Right ventricle myocardium inferior (tissue), 1 donor: ENCODE measurements around the gene FAM181A. TPM values are rescaled to one million over a fixed set of nuclear protein-coding genes. Genes with fewer than 3 reads are reported as not detected.
A peak's percentile ranks its signal among the peaks of the same experiment; 100 is the strongest.

Experiments used
- ATAC-seq: fragments of 200-7000 bp; cut with Tn5 transposase; one replicate; pipeline ENCODE4 v1.9.1; 2020; ENCODE audit warnings: mild to moderate bottlenecking, moderate library complexity
- DNase-seq: peaks from one replicate; pipeline ENCODE4 v3.0.0; 2021; ENCODE audit errors: missing footprints
- intact Hi-C: fragments of 100-400 bp; cut with DNase I; formaldehyde crosslinking; loops from one replicate; pipeline ENCODE4 v1.11.0; 2022
- long read RNA-seq: library from polyadenylated mRNA; unstranded; transcript quantifications from one replicate; pipeline ENCODE4 v2.0.0, GENCODE V29; 2021
- total RNA-seq: library from RNA; stranded (reverse); fragmentation: NEBNext Ultra II Directional; extraction: Animal tissue kit (Norgen Biotek cat#: 25700); gene quantifications from one replicate; pipeline ENCODE4 v1.2.1, GENCODE V29; 2021
- donor health status: DM: no; HTN: yes; CAD: no; lungs with severe emphysema.

The FAM181A gene
- not detected for total RNA-seq
- long read RNA-seq: 0 reads

DNA sequence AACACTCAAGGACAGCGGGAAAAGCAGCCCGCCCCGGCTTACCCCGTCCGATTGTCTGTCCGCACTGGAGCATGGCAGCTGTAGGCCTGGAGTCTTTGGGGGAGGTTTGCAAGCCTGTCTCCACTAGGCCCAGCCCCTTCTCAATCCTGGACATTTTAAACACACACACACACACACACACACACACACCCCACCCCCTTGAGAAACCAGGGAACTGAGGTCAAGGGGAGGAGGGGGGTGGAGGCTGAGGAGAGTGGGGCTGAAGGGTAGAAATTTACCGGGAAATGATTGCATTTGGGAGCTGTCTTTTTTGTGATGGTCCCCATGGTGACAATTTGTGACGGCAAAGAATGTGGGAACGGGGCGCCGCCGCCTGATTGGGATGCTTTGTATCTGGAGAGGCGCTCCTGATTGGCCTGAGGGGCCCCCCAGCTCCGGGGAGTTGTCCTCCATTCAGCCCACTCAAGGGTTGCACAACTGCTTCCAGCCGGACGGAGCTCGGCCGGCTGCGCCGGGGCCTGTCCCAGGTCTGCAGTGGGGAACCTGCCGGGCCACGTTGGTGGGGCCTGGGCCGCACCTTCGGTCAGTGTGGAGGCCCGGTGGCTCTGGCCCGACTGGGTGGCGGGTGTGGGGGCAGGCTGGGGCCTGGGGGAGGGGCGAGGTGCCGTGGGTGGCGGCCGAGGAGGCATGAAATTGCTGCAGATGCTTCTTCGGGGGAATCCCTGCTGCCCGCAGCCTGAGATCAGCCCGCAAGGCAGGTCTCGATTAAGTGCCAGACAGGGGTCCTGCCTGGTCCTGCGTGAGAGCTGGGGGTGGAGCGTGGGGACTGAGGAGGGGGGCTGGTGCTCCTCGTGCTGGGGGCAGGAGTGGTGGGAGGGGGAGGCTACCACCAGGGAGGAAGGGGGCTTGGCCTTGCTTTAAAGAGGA lies at the start of gene FAM181A:
Gene FAM181A (plus strand): TSS at position 472 of the 927 bp plus-strand sequence. CDS start 942 bp downstream, outside the sequence.
- DNase-seq (no peak), ATAC-seq (no peak)
- intact Hi-C loops: no loop called here

DNA sequence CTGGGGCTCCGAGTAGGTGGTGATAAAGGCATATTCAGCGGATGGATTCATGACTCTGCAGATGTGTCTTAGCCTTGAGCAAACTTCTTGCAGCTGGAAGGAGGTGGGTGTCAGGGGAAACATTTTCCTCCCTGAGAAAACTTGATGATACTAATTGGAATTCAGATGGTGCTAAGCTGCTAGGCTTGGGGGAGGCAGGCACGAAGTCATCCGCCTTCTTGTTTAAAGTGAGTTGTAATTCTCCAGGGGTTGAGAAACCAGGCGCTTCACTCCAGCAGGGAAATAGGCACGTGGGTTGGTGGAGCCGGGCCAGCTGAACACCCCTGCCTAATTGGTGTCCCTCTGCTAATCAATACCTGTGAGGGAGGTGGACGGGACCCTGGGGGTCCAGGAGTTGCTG lies 48.9 kb upstream of the FAM181A start:
- intact Hi-C loops: no loop called here
- ATAC-seq: no peak
- DNase-seq: no peak

DNA sequence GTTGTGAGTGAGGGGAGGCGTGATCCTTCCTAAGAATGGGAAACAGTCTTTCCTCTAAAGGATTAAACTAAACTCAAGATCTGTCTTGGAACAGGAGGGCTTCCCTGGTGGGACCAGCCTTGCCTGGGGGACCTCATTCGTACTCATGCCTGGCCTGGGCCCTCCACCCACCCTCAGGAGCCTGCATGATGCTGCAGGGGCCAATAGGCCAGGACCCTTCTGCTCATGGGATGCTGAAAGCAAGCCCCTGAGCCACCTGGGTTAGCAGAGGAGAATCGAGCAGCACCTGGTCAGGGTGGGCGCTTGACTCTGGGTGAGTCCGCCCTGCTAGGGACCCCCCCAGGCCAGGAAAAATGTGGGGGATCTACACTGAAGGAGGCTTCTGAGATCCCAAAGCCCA lies 48.3 kb upstream of the FAM181A start:
- ATAC-seq (no peak), DNase-seq (no peak)
- intact Hi-C loops: no loop called here

DNA sequence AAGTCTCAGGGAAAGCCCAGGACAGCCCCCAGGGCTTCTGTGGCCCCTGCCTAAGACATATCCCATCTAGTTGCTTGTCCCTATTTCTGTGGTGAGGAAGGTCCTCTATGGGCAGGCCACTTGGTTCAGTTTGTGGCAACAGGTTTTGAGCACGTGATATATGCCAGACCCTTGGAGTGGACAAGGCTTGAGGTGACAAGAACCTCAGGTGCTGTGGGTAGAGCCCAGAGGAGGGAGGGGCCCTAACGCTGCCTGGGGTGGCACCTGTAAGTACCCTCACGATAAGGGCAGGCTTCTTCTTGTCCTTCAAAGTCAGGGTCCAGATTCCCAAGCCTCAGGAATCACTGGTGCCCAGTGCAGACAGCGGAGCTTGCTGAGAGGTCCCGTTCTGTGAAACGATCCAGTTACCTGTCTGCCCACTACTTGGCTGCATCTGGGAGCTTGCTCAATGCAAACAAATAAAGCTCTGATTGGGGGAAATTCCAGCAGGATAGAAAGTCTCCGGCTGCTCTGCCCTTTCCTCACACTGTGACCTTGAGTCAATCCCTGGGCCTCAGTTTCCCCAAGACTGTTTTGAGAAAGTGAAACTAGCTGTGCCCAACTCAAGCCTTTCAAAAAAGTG lies 47.7 kb upstream of the FAM181A start:
- DNase-seq (no peak), ATAC-seq (no peak)
- intact Hi-C loops: no loop called here

DNA sequence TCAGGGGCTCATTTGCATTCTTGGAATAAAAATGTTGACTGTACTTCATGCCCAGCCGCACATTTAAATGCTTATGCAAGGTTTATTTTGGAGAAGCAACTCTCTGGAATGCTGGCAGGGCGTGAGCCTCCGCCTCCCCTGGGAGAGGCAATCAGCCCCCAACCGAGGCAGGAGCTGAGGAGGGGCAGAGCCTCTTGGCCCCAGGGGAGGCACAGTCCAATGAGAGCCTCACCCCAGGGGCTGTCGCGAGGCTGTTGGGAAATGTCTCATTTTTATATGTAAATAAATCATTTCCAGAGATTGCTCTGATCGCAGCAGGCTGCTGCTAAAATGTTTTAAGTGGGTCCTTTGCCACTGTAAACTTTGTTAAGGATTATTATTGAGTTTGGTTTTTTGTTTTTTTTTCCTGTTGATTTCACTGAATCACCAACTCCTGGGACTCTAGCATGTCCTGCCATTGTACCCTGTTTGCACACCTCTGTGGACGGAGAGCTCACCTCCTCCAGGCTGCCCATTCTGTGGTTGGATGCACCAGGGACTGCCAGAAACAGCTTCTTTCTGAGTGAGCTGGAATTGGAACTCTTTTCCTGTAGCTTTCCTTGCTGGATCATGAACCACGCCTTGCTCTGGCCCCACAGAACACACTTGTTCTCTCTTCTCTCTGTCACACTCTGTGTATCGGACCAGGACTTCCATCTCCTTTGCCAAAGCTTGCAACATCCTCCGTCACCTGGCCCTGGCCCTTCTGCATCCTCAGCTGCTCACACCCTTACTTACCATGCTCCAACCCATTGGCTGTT lies 46.9 kb upstream of the FAM181A start:
- no peak for DNase-seq
- intact Hi-C loops: no loop called here
- no peak for ATAC-seq

DNA sequence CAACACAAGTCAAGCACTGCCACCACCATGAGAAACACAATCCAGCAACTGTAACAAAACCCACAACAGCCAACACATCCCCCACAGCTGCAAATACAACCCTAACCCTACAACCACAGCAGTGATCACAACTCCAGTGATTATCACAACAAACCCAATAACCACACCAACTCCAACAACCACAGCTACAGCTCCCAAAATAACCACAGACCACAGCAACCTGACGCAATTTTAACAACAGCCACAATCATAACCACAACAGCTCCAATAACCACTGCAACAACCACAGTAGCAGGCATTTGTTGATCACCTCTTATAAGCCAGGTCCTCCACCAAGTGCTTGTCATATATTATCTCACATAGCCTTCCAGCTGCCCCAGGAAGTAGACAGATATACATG lies 42.2 kb upstream of the FAM181A start:
- DNase-seq (no peak), ATAC-seq (no peak)
- intact Hi-C loops: no loop called here

DNA sequence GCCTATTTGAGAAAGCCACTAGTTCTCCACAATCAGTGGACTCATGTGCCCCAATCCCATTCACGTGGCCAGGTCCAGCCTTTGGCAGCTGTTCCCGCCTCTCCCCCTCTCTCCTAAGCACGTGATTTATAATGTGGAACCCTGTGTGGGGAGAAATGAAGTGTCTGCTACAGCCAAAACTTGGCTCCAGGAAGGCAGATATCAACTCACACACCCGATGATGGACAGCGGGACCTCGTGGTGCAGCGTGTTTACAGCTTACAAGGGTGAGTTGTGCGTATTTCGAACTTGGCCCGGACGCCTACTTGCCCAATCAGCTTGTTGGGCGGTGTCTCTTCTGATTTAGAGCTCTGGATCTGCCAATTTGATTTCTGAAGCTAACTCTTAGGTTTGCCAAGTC lies 38.1 kb upstream of the FAM181A start:
- DNase-seq (no peak), ATAC-seq (peak; percentile 67)
- intact Hi-C loops: no loop called here

DNA sequence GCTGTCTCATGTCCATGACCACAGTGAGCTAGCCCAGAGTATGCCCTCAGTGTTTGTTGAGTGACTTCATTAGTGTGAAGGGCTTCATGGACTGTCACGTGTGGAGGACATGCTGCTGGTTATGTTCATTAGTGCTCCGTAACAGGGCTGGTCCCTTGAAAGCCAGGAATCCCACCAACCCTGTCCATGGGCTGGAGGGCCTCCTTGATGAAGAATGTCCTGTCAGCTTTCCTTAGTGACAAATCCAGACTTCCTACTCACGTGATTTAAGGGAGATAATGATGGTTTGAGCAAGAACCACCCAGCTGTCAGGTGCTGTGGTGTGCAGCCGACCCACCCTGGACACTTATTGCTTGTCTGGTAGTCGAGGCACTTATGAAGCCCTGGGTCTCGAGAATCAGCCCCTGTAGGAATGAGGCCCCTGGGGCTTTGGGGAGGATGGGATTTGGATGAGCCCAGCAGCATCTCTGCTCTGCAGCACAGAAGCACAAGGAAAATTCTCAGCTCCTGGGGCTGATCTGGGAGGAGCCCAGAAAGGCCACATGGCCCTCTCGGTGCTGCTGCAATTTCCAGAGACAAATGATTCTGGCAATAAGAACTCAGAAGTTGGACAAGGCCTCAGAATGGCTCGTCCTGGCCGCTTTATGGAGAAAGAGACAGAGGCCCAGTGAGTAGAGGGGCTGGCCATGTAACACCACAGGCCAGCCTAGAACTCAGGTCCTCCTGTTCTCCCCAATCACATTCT lies 37.2 kb upstream of the FAM181A start:
- DNase-seq: no peak
- intact Hi-C loops: no loop called here
- ATAC-seq: no peak

DNA sequence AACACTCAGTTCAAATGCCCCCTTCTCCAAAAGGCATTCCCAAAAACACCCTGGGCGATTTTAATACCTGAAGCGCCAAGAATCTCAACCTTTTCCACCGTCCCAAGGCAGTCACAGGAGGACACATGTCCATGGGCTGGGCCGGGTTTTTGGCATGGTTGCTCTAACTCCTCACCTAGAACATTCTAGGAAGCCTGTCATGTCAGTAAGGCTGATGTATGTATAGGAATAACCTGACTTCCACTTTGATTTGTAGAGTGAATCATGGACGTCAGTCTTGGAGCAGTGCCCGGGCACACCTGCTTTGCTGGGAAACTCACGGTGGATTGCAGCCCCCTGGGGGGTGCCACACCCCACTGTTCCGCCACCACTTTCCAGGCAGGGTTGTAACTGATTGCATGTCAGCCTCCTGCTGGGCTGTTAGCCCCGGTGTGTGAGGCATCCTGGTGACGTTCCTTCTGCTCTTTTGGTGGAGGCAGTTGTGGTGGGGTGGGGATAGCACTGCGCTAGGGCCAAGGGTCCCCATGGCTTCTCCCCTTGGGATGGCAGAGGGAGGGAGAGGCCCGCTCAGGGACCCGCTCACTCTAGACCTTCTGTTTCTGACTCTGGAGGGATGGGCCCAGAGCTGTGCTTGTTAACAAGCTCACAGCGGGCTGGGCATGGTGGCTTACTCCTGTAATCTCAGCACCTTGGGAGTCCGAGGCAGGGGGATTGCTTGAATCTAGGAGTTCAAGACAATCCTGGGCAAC lies 35.2 kb upstream of the FAM181A start:
- no peak for DNase-seq
- intact Hi-C loops: loop anchor here (1.0 to 2.0 kb wide), 2 partner anchors 235 to 243 kb away; no protein-coding TSS in a partner anchor

DNA sequence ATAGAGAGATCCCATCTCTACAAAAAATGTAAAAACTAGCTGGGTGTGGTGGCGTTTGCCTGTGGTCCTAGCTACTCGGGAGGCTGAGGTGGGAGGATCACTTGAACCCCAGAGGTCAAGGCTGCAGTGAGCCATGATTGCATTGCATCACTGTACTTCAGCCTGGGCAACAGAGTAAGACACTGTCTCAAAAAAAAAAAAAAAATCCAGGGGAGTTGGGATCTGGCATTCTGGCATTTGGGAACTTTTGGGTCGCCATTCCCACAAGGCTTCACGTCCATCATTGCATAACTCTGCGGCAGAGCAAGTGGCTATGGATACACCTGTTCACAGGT lies 34.7 kb upstream of the FAM181A start:
- ATAC-seq: no peak
- intact Hi-C loops: loop anchor here (1.0 to 2.0 kb wide), 2 partner anchors 236 to 243 kb away; no protein-coding TSS in a partner anchor
- DNase-seq: no peak

More for the DNA sequence above, 35.2 kb upstream of the FAM181A start:
- no peak for ATAC-seq

DNA sequence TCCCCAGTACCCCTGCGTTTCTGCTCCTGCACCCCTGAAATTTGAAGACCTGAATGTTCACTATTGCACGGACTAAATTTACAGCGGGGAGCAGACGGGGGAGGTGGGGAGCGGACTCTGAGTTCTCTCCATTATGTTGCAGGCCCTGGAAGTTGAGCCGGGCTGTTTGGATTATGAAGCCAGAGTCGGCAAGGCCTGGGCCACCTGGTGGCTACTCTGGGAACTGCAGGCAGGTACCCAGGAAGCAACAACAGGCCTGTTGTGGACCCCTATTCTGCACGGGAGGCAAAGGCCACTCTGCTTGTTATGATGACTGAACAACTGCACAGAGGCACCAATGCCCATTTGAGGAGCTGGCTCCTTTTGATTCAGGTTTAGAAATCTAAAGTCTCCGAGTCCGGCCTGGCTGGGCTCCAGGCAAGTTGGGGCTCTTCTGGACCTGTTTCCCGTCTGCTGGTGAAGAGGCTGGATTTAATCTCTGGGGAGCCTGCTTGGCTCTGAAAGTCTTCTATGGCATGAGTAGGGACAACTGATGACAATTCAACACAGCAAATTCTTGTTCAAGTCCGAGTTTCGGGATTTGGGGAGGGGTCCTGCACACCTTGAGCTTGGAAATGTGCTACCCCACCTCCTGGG lies 34.1 kb upstream of the FAM181A start:
- peak; percentile 89 for DNase-seq
- intact Hi-C loops: loop anchor here (1.0 to 2.0 kb wide), 2 partner anchors 236 to 244 kb away; no protein-coding TSS in a partner anchor
- peak; percentile 57 for ATAC-seq

DNA sequence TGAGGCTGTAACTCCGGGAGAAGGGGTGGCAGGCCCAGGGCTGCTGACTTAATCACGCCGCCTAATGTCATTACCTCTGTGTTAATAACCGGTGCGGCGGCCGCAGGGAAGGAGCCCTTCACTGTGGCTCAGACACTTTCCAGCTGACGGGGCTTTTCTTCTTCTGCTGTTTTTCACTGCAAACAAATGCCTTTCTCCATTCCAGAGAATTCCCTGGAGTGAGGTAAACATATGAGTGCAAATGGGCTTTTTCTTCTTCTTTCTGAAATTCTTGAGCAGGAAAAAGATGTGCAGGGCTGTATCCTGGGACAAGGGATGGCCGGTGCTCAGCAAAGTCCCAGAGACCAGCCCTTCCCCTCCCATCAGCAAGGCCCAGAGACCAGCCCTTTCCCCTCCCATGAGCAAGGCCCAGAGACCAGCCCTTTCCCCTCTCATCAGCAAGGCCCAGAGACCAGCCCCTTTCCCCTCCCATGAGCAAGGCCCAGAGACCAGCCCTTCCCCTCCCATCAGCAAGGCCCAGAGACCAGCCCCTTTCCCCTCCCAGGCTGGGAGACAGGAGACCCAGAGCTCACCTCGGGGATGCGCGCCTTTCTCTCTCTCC lies 33.4 kb upstream of the FAM181A start:
- ATAC-seq: no peak

DNA sequence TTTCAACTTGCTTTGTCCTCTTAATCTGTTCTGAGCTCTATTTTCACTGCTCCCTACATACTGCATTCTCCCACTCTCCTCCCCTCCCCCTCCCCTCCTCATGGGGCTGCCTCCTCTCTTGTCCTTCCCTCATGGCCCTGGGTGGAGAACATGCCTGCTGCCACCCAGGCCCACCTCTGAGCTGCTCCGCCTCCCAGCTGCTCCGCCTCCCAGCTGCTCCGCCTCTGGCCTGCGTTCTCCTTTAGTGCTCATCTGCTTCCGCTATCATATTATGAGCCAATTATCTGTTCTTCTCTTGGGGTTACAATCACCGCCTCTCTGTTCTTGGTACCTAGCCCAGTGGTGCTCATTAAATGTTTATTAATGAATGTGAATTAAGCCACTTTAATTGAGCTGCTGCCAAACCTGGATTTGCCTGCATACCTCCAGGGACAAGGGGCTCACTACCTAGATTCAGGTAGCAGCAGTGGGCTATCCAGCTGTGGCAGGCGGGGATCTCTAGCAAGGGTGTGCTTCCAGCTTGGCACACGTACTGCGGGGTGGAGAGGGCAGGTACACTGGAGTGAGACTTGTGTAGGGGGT lies 32.0 kb upstream of the FAM181A start:
- intact Hi-C loops: no loop called here
- no peak for DNase-seq
- no peak for ATAC-seq

More for the DNA sequence above, 33.4 kb upstream of the FAM181A start:
- DNase-seq: no peak
- intact Hi-C loops: loop anchor here (2.0 kb wide), 1 partner anchor 237 kb away; no protein-coding TSS in a partner anchor

DNA sequence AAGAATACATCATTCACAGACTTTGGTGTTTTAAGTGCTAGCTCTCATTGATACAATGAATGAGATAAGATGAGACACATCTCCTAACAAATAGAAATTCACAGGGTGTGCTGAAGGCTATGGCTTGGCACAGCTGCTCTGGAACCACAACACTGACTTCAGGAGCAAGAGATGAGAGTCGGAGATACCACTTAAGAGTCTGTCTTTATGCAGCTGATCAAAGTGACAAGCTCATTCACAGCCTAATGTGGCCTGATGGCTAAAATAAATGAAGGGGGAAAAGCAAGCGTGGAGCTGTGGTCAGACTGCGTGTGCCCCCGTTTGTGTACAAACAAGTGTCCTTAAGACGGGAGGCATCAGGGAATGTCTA lies 29.7 kb upstream of the FAM181A start:
- ATAC-seq: no peak
- intact Hi-C loops: no loop called here
- DNase-seq: no peak

DNA sequence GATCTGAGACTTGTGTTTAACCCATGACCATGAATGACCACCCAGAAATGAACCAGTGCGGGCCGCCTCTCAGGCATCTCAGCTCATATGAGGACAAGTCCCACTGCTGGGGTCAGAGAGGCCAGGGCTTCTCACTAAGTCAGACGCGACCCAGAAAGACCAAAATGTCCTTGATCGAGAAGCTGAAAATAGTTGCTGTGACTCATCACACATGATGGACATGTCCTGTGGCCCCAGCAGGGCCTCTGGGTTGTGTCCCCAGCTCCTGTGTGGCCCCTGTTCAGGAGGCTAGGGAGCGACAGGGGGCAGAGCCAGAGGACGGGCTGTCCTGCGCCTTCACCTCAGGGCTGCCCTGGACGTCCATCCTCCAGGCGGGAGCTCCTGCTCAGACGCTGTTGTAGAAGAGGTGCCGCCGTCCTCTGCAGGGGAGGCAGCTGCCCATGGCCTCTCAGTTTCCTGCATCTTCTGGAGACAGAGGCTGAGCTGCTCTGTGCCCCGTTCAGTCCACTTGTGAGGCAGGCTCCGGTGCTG lies 29.0 kb upstream of the FAM181A start:
- DNase-seq (no peak), ATAC-seq (no peak)
- intact Hi-C loops: no loop called here

DNA sequence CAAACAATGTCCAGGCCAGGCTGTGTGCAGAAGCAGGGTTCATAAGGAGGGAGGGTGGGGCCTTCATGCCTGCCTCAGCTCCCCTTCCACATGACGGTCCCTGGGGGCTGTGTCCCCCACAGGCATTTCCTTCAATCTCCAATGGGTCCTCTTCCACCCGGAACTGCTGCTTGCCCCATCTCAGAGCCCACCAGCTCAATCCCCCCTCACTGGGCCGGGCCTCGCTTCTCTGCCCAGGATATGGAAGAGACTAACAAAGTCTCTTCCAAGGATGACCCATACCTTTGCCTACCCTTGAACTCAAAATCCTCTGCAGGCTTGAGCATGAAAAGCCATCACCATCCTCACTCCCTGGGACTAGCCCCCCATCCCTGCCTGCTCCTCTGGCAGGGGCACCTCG lies 28.4 kb upstream of the FAM181A start:
- intact Hi-C loops: no loop called here
- ATAC-seq (no peak), DNase-seq (no peak)

DNA sequence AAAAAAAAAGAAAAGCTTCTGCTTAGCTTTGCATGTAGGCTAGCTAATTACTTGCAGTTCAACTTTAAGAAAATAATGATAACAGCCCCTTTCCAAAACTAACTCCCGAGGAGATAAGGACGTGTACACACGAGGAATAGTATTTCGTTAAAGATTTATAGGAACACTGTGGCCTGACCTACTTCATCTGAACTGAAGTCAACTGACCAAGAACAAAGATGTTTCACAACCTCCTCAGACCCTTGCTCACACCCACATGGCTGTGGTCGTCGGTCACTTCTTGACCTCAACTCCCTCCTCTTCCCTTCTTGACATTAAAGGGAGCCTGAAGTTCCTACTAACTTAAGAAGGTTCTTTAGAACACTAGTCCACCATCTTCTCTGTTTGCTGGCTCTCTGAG lies 25.3 kb upstream of the FAM181A start:
- intact Hi-C loops: no loop called here
- no peak for ATAC-seq
- no peak for DNase-seq
